A673 (cell line): ENCODE data around the gene NSMCE4A. TPM values are rescaled to one million over a fixed set of nuclear protein-coding genes. Genes with fewer than 3 reads are reported as not detected.

Experiments used
- BruUV-seq: library from RNA; stranded (reverse); fragments of 400-500 nt; replicated peaks from 2 replicates; lab custom pipeline; 2021; lab: Mats Ljungman, UMichigan
- CTCF ChIA-PET: fragments of 300-600 bp; sonication (Branson Sonifier 250); formaldehyde crosslinking; loops from one replicate; lab custom pipeline; 2022; ENCODE audit warnings: antibody characterized with exemption; lab: Charles Lee
- POLR2A ChIA-PET: fragments of 300-600 bp; sonication (Branson Sonifier 250); formaldehyde crosslinking; loops from one replicate; lab custom pipeline; 2022; ENCODE audit warnings: antibody characterized with exemption; ENCODE audit not compliant: low non-redundant PET; lab: Charles Lee
- DNase-seq: peaks from one replicate; pipeline ENCODE4 v3.0.0-alpha.2; 2015; ENCODE audit warnings: low spot score
- H3K27ac ChIP-seq: fragments of 200-600 bp; sonication (generic); 2 replicates; pipeline ENCODE4 v1.5.1; 2016; ENCODE audit warnings: mixed run types, low read depth, mild to moderate bottlenecking, mixed read lengths, antibody characterized with exemption, low read length; ENCODE audit not compliant: poor library complexity, severe bottlenecking
- H3K27me3 ChIP-seq: fragments of 200-600 bp; sonication (generic); replicated peaks from 2 replicates; pipeline ENCODE4 v1.6.1; 2017; ENCODE audit warnings: mixed run types, low read depth, mild to moderate bottlenecking, mixed read lengths, antibody characterized with exemption, low read length; ENCODE audit not compliant: insufficient read depth, poor library complexity
- H3K36me3 ChIP-seq: fragments of 200-600 bp; sonication (generic); 2 replicates; pipeline ENCODE4 v1.6.1; 2016; ENCODE audit warnings: mixed run types, mild to moderate bottlenecking, mixed read lengths, antibody characterized with exemption, low read length; ENCODE audit not compliant: insufficient read depth, poor library complexity, severe bottlenecking
- H3K4me1 ChIP-seq: fragments of 200-600 bp; sonication (generic); 2 replicates; pipeline ENCODE4 v1.6.1; 2017; ENCODE audit warnings: mixed run types, mild to moderate bottlenecking, mixed read lengths, antibody characterized with exemption, low read length; ENCODE audit not compliant: insufficient read depth, poor library complexity, severe bottlenecking
- H3K4me3 ChIP-seq: fragments of 200-600 bp; sonication (generic); 2 replicates; pipeline ENCODE4 v1.5.1; 2016; ENCODE audit warnings: low read depth, mixed run types, mild to moderate bottlenecking, mixed read lengths, low read length; ENCODE audit not compliant: poor library complexity, severe bottlenecking
- H3K9me3 ChIP-seq: fragments of 200-600 bp; sonication (generic); 2 replicates; pipeline ENCODE4 v1.6.1; 2016; ENCODE audit warnings: mixed run types, low read depth, mild to moderate bottlenecking, mixed read lengths, antibody characterized with exemption, low read length; ENCODE audit not compliant: poor library complexity, severe bottlenecking
- CTCF ChIP-seq: fragments of 300-800, 200-600 bp; sonication (generic); conservative IDR thresholded peaks from 2 replicates; pipeline ENCODE4 v1.5.1; 2017; ENCODE audit warnings: low read depth, mild to moderate bottlenecking, antibody characterized with exemption, low read length, moderate library complexity, mixed read lengths
- EZH2 ChIP-seq: fragments of 200-600 bp; sonication (generic); IDR thresholded peaks from 2 replicates; pipeline ENCODE4 v1.6.1; 2017; ENCODE audit warnings: borderline replicate concordance, low read depth, mild to moderate bottlenecking, mixed read lengths, antibody characterized with exemption, low read length; ENCODE audit not compliant: poor library complexity, severe bottlenecking
- intact Hi-C: fragments of 100-400 bp; cut with micrococcal nuclease; formaldehyde crosslinking; loops from one replicate; pipeline ENCODE4 v1.10.0; 2022; ENCODE audit not compliant: unreplicated experiment
- total RNA-seq: library from RNA; stranded (reverse); gene quantifications from 2 replicates; pipeline ENCODE4 v1.2.3, GENCODE V29; 2021

The NSMCE4A gene
- total RNA-seq, 1 experiment from 2014 or later: 71.7 TPM

- TF ChIP-seq EZH2 (no peak), CTCF (no peak)
- Histone ChIP-seq H3K27me3 (peaks cover 3% of the 10 kb centered on the region), H3K36me3 (no peaks in the 10 kb centered on the region), H3K4me3 (no peak overlapping the region), H3K27ac (no peak overlapping the region), H3K9me3 (no peaks in the 10 kb centered on the region), H3K4me1 (no peaks in the 10 kb centered on the region)
- DNase-seq: no peak
- POLR2A ChIA-PET: no interaction called here
- intact Hi-C loops: no loop called here
- CTCF ChIA-PET: no interaction called here
- BruUV-seq: no TSS peak
These were observed 15.1 kb upstream of the NSMCE4A start for GRCh38 chr10:121990015-121990677.

GRCh38 chr10:121988361-121989324 lies 13.6 kb upstream of the NSMCE4A start, which contains the start of gene TACC2:
TACC2 (plus strand) TSS chr10:121989163; CDS start chr10:122021982, 32,819 bp downstream.
- CTCF ChIA-PET: no interaction called here
- intact Hi-C loops: no loop called here

GRCh38 chr10:121984463-121984862 lies 9.4 kb upstream of the NSMCE4A start:
- BruUV-seq: no TSS peak
- no peaks in the 10 kb centered on the region for H3K4me1 ChIP-seq
- H3K27me3 ChIP-seq: no peaks in the 10 kb centered on the region
- H3K4me3 ChIP-seq: no peak overlapping the region
- intact Hi-C loops: no loop called here
- peaks cover 12% of the 10 kb centered on the region for H3K9me3 ChIP-seq
- TF ChIP-seq EZH2: no peak
- no peak for TF ChIP-seq CTCF
- no peaks in the 10 kb centered on the region for H3K36me3 ChIP-seq
- POLR2A ChIA-PET: no interaction called here
- no peak overlapping the region for H3K27ac ChIP-seq
- CTCF ChIA-PET: interaction anchor here (0.6 kb wide), 1 partner anchor 913 kb away, joined by 3 read pairs; no protein-coding TSS in a partner anchor
- DNase-seq: no peak

More at GRCh38 chr10:121988361-121989324, 13.6 kb upstream of the NSMCE4A start, which contains the start of gene TACC2:
- H3K27me3 ChIP-seq: no peaks in the 10 kb centered on the region
- no peaks in the 10 kb centered on the region for H3K36me3 ChIP-seq
- no peak for DNase-seq
- peaks cover 12% of the 10 kb centered on the region for H3K9me3 ChIP-seq
- POLR2A ChIA-PET: no interaction called here
- no peak within 1 kb of the TSS for H3K4me3 ChIP-seq
- no peaks in the 10 kb centered on the region for H3K4me1 ChIP-seq
- TF ChIP-seq CTCF: no peak
- no peak for TF ChIP-seq EZH2
- no peak within 1 kb of the TSS for H3K27ac ChIP-seq
- no TSS peak for BruUV-seq
